ENCODE data around the gene FAM222B.

FAM222B gene

DNA sequence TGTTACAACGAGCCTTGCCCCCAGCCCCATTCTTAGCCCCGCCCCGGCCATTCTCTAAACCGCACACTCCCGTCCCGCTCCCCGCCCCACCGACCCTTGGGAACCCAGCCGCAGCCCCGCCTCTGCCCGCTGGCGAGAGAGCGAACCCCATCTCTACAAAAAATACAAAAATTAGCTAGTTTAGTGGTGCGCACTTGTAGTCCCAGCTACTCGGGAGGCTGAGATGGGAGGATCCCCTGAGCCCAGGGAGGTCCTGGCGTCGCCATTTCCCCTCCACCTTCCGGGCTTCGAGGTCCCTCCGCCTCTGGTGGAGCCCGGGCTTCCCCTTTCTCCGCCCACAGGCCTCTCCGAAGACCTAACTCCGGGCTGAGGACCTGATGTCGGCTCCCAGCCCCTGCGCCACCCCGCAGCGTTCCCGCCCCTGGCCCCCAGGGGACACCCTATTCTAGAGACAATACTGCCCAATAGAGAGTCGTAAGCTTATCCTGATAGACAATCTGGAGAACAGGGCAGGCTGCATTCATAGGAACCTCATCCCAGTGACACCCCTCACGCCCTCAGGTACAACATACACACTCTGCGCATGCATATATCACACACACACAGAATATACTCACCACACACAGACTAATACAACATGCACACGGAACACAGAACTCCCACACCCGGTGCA, 130.4 kb downstream of the FAM222B start:
- no peak for DNase-seq (ENCODE audit: low spot score)

DNA sequence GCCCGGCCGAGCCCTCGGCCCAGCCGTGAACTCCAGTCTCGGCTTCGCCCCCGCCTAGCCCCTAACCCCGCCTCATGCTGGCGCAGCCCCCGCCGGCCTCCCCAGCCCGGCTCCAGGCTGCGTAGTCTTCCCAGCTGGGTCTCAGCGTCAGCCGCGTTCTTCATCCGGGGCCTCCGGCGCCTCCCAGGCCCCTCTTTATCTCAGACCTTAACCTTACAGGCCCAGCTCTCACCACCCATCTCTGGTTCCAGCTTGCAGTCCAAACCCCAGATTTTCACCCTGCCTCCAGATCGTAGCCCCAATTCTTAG, 130.9 kb downstream of the FAM222B start, which contains the start of gene PROCA1:
TSS of gene PROCA1 (minus strand) at position 166 of the 309 bp plus-strand sequence. CDS start 228 bp downstream, outside the sequence.
- no peak for DNase-seq (ENCODE audit: low spot score)

DNA sequence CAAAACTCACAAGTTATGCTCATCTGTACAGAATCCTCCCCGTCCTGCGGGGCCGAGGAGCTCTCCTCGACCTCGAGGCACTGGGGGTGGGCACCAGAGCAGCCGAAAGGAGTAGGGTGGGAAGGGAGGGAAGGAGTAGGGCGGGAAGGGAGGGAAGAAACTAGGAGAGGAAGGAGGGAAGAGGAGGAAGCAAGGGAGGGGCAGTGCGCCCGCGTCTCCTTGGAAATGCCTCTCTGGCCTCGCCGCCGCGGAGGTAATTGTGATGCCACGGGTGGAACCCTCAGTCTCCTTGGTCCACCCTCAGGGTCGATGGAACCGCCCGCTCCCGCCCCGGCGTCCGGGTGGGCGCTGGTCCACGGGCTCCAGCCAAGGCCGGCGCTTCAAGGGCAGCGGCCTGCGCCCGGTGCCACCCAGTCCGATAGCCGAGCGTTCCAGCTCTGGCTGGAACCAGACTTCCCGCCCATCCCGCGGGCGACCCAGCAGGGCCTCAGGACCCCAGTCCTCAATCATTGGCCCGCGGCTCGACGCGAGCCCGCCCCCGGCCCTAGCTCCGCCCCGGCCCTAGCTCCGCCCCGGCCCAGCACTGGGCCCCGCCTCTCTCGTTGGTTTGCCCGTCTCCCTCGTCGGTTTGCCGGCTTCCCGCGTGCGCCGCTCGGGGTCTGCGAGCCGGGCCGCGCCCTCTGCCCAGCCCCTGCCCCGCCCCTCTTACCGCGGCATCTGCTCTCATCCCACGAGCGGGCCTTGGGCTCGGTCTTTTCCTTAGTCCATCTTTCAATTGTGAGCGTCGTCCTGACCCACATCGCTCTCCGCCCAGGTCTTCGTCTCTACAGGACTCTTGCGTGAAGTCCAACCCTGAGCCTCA, 131.5 kb downstream of the FAM222B start:
- DNase-seq (ENCODE audit: low spot score) = peak; percentile 70

DNA sequence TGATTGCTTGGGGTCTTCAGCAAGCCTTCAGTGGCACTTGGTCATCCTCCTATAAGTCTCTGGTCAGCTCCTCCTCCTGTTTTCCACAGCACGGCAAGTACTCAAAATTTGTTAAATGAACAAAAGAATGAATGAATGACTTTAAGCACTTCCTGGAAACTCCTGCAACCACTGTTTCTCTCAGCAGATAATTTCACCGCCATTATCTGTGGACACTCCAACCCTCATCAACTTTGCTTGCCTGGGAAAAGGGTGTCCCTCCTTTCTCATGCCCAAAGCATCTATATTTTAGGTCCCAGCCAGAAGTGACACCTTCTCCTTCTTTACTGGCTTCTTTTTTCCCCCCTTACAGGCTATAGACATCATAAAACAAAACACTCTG, 135.3 kb downstream of the FAM222B start:
- no peak for DNase-seq (ENCODE audit: low spot score)

DNA sequence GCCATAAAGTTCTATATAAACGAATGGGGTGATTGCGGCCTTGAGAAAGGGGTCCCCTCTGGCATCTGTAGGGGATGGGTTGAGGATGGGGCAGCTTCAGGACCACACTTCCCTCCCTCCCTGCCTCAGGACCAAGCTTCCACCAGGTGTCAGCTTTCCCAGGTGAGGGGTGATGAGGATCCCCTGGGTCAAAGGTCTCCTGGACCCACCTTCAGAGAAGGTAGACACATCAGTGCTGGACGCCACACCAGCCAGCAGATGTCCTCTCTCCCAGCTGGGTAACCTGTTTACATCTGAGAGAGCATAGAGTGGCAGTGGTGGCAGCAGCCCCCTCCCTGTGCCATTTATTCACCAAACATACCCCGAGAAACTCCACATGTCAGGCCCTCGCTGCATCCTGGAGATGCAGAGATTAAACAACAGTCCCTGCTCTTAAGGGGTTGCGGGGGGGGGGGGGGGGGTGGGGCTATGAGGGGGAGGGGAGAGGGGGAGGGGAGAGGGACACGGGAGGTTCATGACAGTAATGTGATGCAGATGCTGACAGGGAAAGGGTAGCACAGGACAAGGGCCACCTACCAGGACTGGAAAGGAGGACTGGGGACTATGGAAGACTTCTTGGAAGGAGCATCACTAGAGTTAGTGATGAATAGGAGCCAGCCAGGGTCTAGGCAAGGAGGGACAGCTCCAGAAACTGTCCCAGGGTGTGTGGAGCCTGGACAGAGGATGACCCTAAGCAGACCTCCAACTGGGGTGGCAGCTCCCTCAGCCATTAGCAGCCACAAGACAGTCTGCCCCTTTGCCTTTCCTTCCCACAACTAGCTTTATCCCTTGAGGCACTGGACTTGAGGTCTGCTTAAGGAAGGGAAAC, 135.9 kb downstream of the FAM222B start:
- DNase-seq (ENCODE audit: low spot score) = no peak

Data from hematopoietic multipotent progenitor cell treated with erythropoietin and hydrocortisone succinate and interleukin-3 and kit ligand, for 15 days (in vitro differentiated cells).